H9 (cell line): ENCODE measurements around the gene INSIG1. TPM values are rescaled to one million over a fixed set of nuclear protein-coding genes. Genes with fewer than 3 reads are reported as not detected.

ENCODE experiments used
- DNase-seq: peaks from one replicate; pipeline ENCODE4 v3.0.0-alpha.2; 2017
- H2AFZ ChIP-seq: one replicate; pipeline ENCODE4 v1.6.1; 2013; ENCODE audit warnings: mild to moderate bottlenecking, low read length, control low read depth, moderate library complexity
- H2AK5ac ChIP-seq: 2 replicates; pipeline ENCODE4 v1.6.1; 2013; ENCODE audit warnings: low read length, control low read depth, mixed read lengths; ENCODE audit not compliant: insufficient read length
- H2BK120ac ChIP-seq: one replicate; pipeline ENCODE4 v1.6.1; 2013; ENCODE audit warnings: low read depth, mild to moderate bottlenecking, low read length, control low read depth, inconsistent platforms; ENCODE audit not compliant: poor library complexity, severe bottlenecking
- H2BK12ac ChIP-seq: 2 replicates; pipeline ENCODE4 v1.6.1; 2013; ENCODE audit warnings: low read length, control low read depth, mixed read lengths, low read depth; ENCODE audit not compliant: insufficient read length
- H2BK15ac ChIP-seq: 2 replicates; pipeline ENCODE4 v1.6.1; 2013; ENCODE audit warnings: low read depth, low read length, control low read depth
- H2BK20ac ChIP-seq: one replicate; pipeline ENCODE4 v1.6.1; 2013; ENCODE audit warnings: low read depth, mild to moderate bottlenecking, low read length, control low read depth, inconsistent platforms; ENCODE audit not compliant: poor library complexity, severe bottlenecking
- H2BK5ac ChIP-seq: 2 replicates; pipeline ENCODE4 v1.6.1; 2013; ENCODE audit warnings: low read length, control low read depth, mixed read lengths; ENCODE audit not compliant: insufficient read length
- H3K14ac ChIP-seq: 2 replicates; pipeline ENCODE4 v1.6.1; 2013; ENCODE audit warnings: low read length, control low read depth; ENCODE audit not compliant: insufficient read depth
- H3K18ac ChIP-seq: 2 replicates; pipeline ENCODE4 v1.6.1; 2013; ENCODE audit warnings: low read depth, mild to moderate bottlenecking, mixed read lengths, low read length, control low read depth; ENCODE audit not compliant: insufficient read length
- H3K23ac ChIP-seq: 2 replicates; pipeline ENCODE4 v1.6.1; 2013; ENCODE audit warnings: low read length, control low read depth, mixed read lengths, low read depth; ENCODE audit not compliant: insufficient read length
- H3K23me2 ChIP-seq: 2 replicates; pipeline ENCODE4 v1.6.1; 2013; ENCODE audit warnings: low read depth, mild to moderate bottlenecking, mixed read lengths, low read length, control low read depth; ENCODE audit not compliant: insufficient read length, poor library complexity, severe bottlenecking
- H3K27ac ChIP-seq: 2 replicates; pipeline ENCODE4 v1.5.1; 2013; ENCODE audit warnings: low read length, control low read depth, mixed read lengths, low read depth; ENCODE audit not compliant: insufficient read length
- H3K27me3 ChIP-seq: 2 replicates; pipeline ENCODE4 v1.6.1; 2013; ENCODE audit warnings: low read length, control low read depth, inconsistent platforms; ENCODE audit not compliant: insufficient read depth
- H3K4ac ChIP-seq: 2 replicates; pipeline ENCODE4 v1.6.1; 2013; ENCODE audit warnings: low read depth, mild to moderate bottlenecking, control low read depth, inconsistent platforms, low read length, moderate library complexity
- H3K4me1 ChIP-seq: 2 replicates; pipeline ENCODE4 v1.6.1; 2013; ENCODE audit warnings: low read length, control low read depth, inconsistent platforms; ENCODE audit not compliant: insufficient read depth
- H3K4me2 ChIP-seq: 2 replicates; pipeline ENCODE4 v1.6.1; 2013; ENCODE audit warnings: low read length, control low read depth, mixed read lengths; ENCODE audit not compliant: insufficient read length, insufficient read depth
- H3K56ac ChIP-seq: 2 replicates; pipeline ENCODE4 v1.6.1; 2013; ENCODE audit warnings: low read depth, mild to moderate bottlenecking, mixed read lengths, low read length, control low read depth; ENCODE audit not compliant: insufficient read length
- H3K79me1 ChIP-seq: 2 replicates; pipeline ENCODE4 v1.6.1; 2013; ENCODE audit warnings: low read depth, mild to moderate bottlenecking, moderate library complexity, low read length, control low read depth, inconsistent platforms; ENCODE audit not compliant: insufficient read depth, poor library complexity, severe bottlenecking
- H3K79me2 ChIP-seq: 2 replicates; pipeline ENCODE4 v1.6.1; 2013; ENCODE audit warnings: low read length, control low read depth, inconsistent platforms; ENCODE audit not compliant: insufficient read depth
- H3K9ac ChIP-seq: 2 replicates; pipeline ENCODE4 v1.6.1; 2013; ENCODE audit warnings: low read length, control low read depth, mixed read lengths; ENCODE audit not compliant: insufficient read length; ENCODE audit errors: extremely low read depth
- H3K9me3 ChIP-seq: one replicate; pipeline ENCODE4 v1.6.1; 2013; ENCODE audit warnings: low read depth, low read length, inconsistent platforms; ENCODE audit not compliant: control insufficient read depth
- H3T11ph ChIP-seq: one replicate; pipeline ENCODE4 v1.6.1; 2013; ENCODE audit warnings: mild to moderate bottlenecking, low read length, control low read depth, inconsistent platforms
- H4K20me1 ChIP-seq: one replicate; pipeline ENCODE4 v1.6.1; 2013; ENCODE audit not compliant: control insufficient read depth, insufficient read length, insufficient read depth
- H4K5ac ChIP-seq: 2 replicates; pipeline ENCODE4 v1.6.1; 2013; ENCODE audit warnings: low read depth, mild to moderate bottlenecking, mixed read lengths, low read length, control low read depth; ENCODE audit not compliant: insufficient read length
- H4K8ac ChIP-seq: replicated peaks from 2 replicates; pipeline ENCODE4 v1.6.1; 2013; ENCODE audit warnings: low read length, control low read depth, mixed read lengths, low read depth; ENCODE audit not compliant: insufficient read length
- H4K91ac ChIP-seq: 2 replicates; pipeline ENCODE4 v1.6.1; 2013; ENCODE audit warnings: low read depth, mild to moderate bottlenecking, moderate library complexity, mixed read lengths, low read length, control low read depth; ENCODE audit not compliant: insufficient read length
- H3K27ac Mint-ChIP-seq, 3 experiments: 2 replicates in 2 of 3; 3 replicates in 1 of 3; pipeline ENCODE4 v1.8.0; 2020 to 2021; ENCODE audit warnings: mixed read lengths in 3 of 3, mild to moderate bottlenecking in 1 of 3, moderate library complexity in 1 of 3
- H3K27me3 Mint-ChIP-seq: 2 replicates; pipeline ENCODE4 v1.8.0; 2021; ENCODE audit warnings: low read depth, mild to moderate bottlenecking, moderate library complexity, mixed read lengths
- H3K36me3 Mint-ChIP-seq, 3 experiments: 2 replicates in 2 of 3; 3 replicates in 1 of 3; pipeline ENCODE4 v1.8.0; 2020 to 2021; ENCODE audit warnings: low read depth in 3 of 3, mixed read lengths in 3 of 3; ENCODE audit not compliant: insufficient read depth in 1 of 3
- H3K4me1 Mint-ChIP-seq, 2 experiments: 2 replicates each; pipeline ENCODE4 v1.8.0; 2020; ENCODE audit warnings: mixed read lengths in 2 of 2
- H3K4me3 Mint-ChIP-seq, 2 experiments: 2 replicates in 1 of 2; 3 replicates in 1 of 2; pipeline ENCODE4 v1.8.0; 2020 to 2021; ENCODE audit warnings: mild to moderate bottlenecking in 2 of 2, mixed read lengths in 2 of 2, moderate library complexity in 1 of 2
- H3K9me3 Mint-ChIP-seq, 2 experiments: 2 replicates in 1 of 2; 3 replicates in 1 of 2; pipeline ENCODE4 v1.8.0; 2020; ENCODE audit warnings: mild to moderate bottlenecking in 2 of 2, mixed read lengths in 2 of 2, moderate library complexity in 1 of 2
- WGBS: extraction: QIAGEN DNeasy Blood & Tissue Kit; methylation state at CpG from one replicate; pipeline ENCODE4 v1.1.7; 2013; ENCODE audit warnings: missing lambda C conversion rate, low lambda C conversion rate, mixed read lengths; ENCODE audit not compliant: insufficient read length; ENCODE audit errors: extremely low coverage; 5-methylcytosine and 5-hydroxymethylcytosine counted together
- total RNA-seq: library from RNA; stranded (reverse); gene quantifications from 2 replicates; pipeline ENCODE4 v1.2.1, GENCODE V29; 2021
- TF ChIP-seq, protein P1 (sequence below): fragments of 200-600 bp; sonication (generic); conservative IDR thresholded peaks from 3 replicates; pipeline ENCODE4 v1.8.0; 2021; ENCODE audit warnings: antibody characterized with exemption, mild to moderate bottlenecking

Gene INSIG1
- total RNA-seq, 1 experiment from 2014 or later: 23.3 TPM

DNA sequence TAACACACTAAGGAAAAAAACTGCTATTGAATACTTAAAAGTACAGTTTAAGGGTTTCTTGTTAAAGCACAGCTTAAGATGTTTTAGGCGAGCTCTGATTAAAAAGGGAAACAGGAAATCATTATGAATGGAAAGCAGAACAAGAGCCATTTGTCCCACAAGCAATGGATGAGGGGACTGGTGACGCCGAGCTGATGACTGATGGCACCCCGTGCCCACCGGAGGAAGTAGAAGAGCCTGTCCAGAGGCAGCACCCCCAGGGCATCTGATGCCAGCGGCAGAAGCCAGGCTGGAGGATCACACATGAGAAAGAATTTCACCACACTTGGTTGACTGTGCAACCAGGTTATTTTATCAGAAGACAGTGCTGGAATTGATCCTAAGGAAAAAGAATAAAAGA lies 15.0 kb upstream of the INSIG1 start:
- TF ChIP-seq, protein P1, sequence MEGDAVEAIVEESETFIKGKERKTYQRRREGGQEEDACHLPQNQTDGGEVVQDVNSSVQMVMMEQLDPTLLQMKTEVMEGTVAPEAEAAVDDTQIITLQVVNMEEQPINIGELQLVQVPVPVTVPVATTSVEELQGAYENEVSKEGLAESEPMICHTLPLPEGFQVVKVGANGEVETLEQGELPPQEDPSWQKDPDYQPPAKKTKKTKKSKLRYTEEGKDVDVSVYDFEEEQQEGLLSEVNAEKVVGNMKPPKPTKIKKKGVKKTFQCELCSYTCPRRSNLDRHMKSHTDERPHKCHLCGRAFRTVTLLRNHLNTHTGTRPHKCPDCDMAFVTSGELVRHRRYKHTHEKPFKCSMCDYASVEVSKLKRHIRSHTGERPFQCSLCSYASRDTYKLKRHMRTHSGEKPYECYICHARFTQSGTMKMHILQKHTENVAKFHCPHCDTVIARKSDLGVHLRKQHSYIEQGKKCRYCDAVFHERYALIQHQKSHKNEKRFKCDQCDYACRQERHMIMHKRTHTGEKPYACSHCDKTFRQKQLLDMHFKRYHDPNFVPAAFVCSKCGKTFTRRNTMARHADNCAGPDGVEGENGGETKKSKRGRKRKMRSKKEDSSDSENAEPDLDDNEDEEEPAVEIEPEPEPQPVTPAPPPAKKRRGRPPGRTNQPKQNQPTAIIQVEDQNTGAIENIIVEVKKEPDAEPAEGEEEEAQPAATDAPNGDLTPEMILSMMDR: no peak
- H4K20me1 ChIP-seq: no peaks in the 10 kb centered on the region
- H2BK12ac ChIP-seq: no peak overlapping the region
- no peak overlapping the region for H3T11ph ChIP-seq
- H2BK20ac ChIP-seq: no peak overlapping the region
- H4K5ac ChIP-seq: no peak overlapping the region
- H3K4me1 ChIP-seq: no peaks in the 10 kb centered on the region
- H2BK120ac ChIP-seq: no peak overlapping the region
- no peak overlapping the region for H2BK5ac ChIP-seq
- H3K36me3 Mint-ChIP-seq: no peaks in the 10 kb centered on the region
- peaks cover 6% of the 10 kb centered on the region for H3K27me3 Mint-ChIP-seq
- no peaks in the 10 kb centered on the region for H3K27me3 ChIP-seq
- H3K79me1 ChIP-seq: no peaks in the 10 kb centered on the region
- DNase-seq: no peak
- no peaks in the 10 kb centered on the region for H3K9me3 ChIP-seq
- H3K79me2 ChIP-seq: no peaks in the 10 kb centered on the region
- no peak overlapping the region for H3K4me2 ChIP-seq
- WGBS: no CpG with 5 or more reads among the region's 6 CpGs
- H3K18ac ChIP-seq: no peak overlapping the region
- H3K9me3 Mint-ChIP-seq: no peaks in the 10 kb centered on the region; a peak in 1 of 5 replicates
- H3K23me2 ChIP-seq: no peaks in the 10 kb centered on the region
- no peak overlapping the region for H3K23ac ChIP-seq
- H3K27ac Mint-ChIP-seq: peak overlapping the region in 1 of 3 experiments; percentile 16; a peak in 1 of 7 replicates
- H2BK15ac ChIP-seq: no peak overlapping the region
- no peak overlapping the region for H3K27ac ChIP-seq
- no peak overlapping the region for H3K4me3 Mint-ChIP-seq
- H3K14ac ChIP-seq: no peak overlapping the region
- no peak overlapping the region for H4K91ac ChIP-seq
- H2AFZ ChIP-seq: no peak overlapping the region
- H2AK5ac ChIP-seq: no peak overlapping the region
- H3K9ac ChIP-seq: no peak overlapping the region
- peaks cover 7 to 9% of the 10 kb centered on the region in 2 experiments; a peak in 3 of 4 replicates for H3K4me1 Mint-ChIP-seq
- no peak overlapping the region for H3K56ac ChIP-seq
- no peak overlapping the region for H3K4ac ChIP-seq
- no peak overlapping the region for H4K8ac ChIP-seq
